ENCODE results near the gene GNPAT.
A peak's percentile ranks its signal among the peaks of the same experiment; 100 is the strongest.

GNPAT gene

DNA sequence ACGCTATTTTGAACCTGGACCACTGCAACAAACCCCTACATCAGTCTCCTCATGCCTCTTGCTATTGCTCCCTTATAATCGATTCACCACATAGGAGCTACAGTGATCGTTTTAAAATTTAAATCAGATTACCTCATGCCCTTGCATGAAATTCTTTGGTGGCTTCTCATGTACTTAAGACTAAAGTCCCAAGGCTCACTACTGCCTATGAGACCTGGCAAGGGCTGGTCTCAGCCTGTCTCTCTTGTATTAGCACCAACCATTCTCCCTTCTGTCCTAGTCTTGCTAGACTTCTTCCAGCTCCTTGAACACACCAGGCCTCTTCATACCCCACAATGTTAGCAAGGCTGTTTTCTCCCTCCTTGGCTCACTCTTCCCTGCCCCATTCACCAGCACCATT is 6.5 kb upstream of the GNPAT start:
- DNase-seq (ENCODE audit: low read depth) = no peak
- no peak overlapping the region for H3K4me3 ChIP-seq (ENCODE audit: low read length)
- TF ChIP-seq, protein P1, sequence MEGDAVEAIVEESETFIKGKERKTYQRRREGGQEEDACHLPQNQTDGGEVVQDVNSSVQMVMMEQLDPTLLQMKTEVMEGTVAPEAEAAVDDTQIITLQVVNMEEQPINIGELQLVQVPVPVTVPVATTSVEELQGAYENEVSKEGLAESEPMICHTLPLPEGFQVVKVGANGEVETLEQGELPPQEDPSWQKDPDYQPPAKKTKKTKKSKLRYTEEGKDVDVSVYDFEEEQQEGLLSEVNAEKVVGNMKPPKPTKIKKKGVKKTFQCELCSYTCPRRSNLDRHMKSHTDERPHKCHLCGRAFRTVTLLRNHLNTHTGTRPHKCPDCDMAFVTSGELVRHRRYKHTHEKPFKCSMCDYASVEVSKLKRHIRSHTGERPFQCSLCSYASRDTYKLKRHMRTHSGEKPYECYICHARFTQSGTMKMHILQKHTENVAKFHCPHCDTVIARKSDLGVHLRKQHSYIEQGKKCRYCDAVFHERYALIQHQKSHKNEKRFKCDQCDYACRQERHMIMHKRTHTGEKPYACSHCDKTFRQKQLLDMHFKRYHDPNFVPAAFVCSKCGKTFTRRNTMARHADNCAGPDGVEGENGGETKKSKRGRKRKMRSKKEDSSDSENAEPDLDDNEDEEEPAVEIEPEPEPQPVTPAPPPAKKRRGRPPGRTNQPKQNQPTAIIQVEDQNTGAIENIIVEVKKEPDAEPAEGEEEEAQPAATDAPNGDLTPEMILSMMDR (conservative IDR thresholded peaks at IDR 0.05; ENCODE audit: low read length) = no peak

DNA sequence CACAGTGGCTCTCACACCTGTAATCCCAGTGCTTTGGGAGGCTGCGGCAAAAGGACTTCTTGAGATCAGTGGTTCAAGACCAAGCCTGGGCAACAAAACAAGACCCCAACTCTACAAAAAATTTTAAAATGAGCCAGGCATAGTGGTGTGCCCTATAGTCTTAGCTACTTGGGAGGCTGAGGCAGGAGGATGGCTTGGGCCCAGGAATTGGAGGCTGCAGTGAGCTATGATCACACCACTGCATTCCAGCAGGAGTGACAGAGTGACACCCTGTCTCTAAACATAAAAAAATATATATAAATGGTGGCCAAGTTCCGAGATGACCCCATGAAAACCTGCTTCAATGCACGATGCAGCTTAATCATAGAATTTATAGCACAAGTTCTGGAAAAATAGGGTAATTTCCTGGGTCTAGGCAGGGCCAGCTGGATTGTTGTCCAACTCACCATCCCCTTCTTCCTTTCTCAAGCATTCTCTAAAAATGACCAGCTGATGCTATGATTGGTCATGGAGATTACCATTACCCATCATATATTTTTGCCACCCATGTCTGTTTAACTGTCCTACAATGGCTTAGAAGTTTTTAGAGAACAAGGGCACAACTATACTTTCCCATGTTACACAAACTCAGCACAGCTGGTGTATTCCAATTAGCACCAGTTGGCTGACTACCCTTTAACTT is 5.3 kb upstream of the GNPAT start:
- TF ChIP-seq, protein P1 (conservative IDR thresholded peaks at IDR 0.05; ENCODE audit: low read length) = no peak
- no peak for DNase-seq (ENCODE audit: low read depth)
- no peak overlapping the region for H3K4me3 ChIP-seq (ENCODE audit: low read length)

DNA sequence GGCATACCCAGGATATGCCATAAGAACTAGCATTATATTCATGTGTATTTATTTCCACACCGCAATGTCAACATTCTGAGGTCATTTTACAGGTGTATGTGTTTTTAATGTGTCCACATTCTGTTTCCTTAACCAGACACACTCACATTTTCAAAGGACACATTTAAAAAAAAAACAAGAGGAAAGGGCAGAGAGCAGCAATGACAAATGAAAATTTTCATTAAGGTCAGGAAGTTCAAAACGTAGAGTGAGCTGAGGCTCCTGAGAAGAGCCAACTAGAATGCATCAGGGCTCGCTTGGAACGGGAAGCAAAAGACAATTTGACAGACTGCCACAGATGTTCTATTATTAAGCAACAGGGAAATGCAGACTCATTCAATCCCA is 4.8 kb upstream of the GNPAT start:
- no peak overlapping the region for H3K4me3 ChIP-seq (ENCODE audit: low read length)
- no peak for DNase-seq (ENCODE audit: low read depth)
- TF ChIP-seq, protein P1 (conservative IDR thresholded peaks at IDR 0.05; ENCODE audit: low read length) = no peak

- no peak for DNase-seq (ENCODE audit: low read depth)
- H3K4me3 ChIP-seq (ENCODE audit: low read length) = no peak overlapping the region
- TF ChIP-seq, protein P1 (conservative IDR thresholded peaks at IDR 0.05; ENCODE audit: low read length) = no peak
These were observed 4.1 kb upstream of the GNPAT start for GRCh38 chr1:231236938-231237337.

GRCh38 chr1:231238298-231238697 is 2.7 kb upstream of the GNPAT start:
- TF ChIP-seq, protein P1 (conservative IDR thresholded peaks at IDR 0.05; ENCODE audit: low read length) = no peak
- H3K4me3 ChIP-seq (ENCODE audit: low read length) = no peak overlapping the region
- DNase-seq (ENCODE audit: low read depth) = no peak

GRCh38 chr1:231240531-231240882 is 505 bp upstream of the GNPAT start:
- peak overlapping the region; percentile 93 for H3K4me3 ChIP-seq (ENCODE audit: low read length)
- DNase-seq (ENCODE audit: low read depth) = peak; percentile 8
- TF ChIP-seq, protein P1 (conservative IDR thresholded peaks at IDR 0.05; ENCODE audit: low read length) = no peak

- H3K4me3 ChIP-seq (ENCODE audit: low read length) = peak overlapping the region; percentile 93
- DNase-seq (ENCODE audit: low read depth) = no peak
- TF ChIP-seq, protein P1 (conservative IDR thresholded peaks at IDR 0.05; ENCODE audit: low read length) = no peak
These were observed 738 bp downstream of the GNPAT start for GRCh38 chr1:231241750-231242149.

Measured in AG10803 (cell line).